Raji (cell line): ENCODE results near the gene OTOL1.

Source experiments
- POLR2A ChIP-seq: IDR thresholded peaks from 2 replicates; pipeline ENCODE4 v1.6.1; 2011; ENCODE audit warnings: low read depth, low read length, control low read depth; ENCODE audit not compliant: insufficient read depth

Gene OTOL1

GRCh38 chr3:161496508-161496907, at the start of gene OTOL1:
Gene OTOL1 (plus strand): TSS chr3:161496808. CDS start chr3:161496808, 0 bp downstream.
- no peak for TF ChIP-seq POLR2A

DNA sequence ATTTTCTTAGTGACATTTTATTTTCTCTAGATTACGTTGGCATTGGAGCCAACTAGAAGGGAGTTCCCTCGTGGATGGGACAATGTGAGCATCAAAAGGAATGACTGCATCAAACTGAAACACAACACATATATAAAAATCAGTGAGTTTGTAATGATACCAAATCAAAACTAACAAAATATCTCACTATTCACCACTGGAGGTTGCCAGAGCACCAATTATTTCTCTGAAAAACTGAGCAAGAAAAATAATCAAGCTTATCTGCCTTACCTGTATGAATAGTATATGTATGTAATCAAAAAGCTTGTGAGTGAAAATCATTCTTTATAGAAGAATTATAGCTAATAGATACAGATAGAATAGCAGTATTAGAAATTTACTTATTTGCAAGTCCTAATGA, 46.8 kb upstream of the OTOL1 start:
- no peak for TF ChIP-seq POLR2A

- no peak for TF ChIP-seq POLR2A
These were observed 44.4 kb upstream of the OTOL1 start for GRCh38 chr3:161452179-161452578.

- TF ChIP-seq POLR2A = no peak
These were observed 42.0 kb upstream of the OTOL1 start for GRCh38 chr3:161454615-161455014.

DNA sequence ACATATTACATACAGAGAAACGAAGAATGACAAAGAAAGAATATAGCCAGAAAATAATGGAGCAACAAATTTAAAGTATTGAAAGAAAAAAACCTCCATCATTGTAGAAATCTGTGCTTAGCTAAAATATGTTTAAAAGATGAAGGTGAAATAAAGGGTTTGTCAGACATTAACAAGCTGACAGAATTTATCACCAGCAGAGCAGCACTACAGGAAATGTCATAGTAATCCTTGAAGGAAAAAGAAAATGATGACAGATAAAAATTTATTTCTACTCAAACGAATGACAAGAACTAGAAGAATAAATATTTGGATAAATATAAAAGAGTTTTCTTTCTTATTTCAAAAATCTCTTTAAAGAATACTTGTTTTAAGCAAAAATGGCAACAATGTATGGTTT, 40.6 kb upstream of the OTOL1 start:
- no peak for TF ChIP-seq POLR2A

DNA sequence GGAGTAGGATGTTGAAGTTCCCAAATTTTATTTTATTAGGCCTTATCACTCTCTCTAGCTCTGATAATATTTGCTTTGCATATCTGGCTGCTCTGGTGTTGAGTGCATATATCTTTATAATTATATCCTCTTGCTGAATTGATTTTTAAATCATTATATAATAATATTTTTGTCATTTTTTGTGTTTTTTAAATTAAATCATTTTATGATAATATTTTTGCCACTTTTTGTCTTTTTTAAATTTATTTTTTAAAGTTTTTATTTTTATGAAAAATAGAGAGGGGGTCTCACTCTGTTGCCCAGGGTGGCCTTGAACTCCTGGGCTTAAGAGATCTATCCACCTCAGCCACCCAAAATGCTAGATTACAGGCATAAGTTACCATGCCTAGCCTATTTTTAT, 34.5 kb upstream of the OTOL1 start:
- no peak for TF ChIP-seq POLR2A

- TF ChIP-seq POLR2A = no peak
These were observed 25.4 kb upstream of the OTOL1 start for GRCh38 chr3:161471211-161471610.

DNA sequence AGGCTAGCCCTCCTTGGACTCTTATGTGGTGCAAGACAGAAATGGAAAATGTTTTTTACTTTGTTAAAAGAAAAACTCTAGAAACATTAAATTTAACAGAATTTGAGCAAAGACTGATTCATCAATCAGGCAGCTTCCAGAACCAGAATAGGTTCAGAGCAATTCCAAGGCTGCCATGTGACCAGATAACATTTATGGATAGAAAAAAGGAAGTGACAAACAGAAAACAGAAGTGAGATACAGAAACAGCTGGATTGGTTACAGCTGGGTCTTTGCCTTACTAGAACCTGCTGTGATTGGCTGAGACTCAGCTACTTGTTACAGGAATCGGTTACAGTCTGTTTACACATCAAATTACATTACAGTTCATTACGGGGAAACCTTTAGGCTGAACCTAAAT, 22.5 kb upstream of the OTOL1 start:
- TF ChIP-seq POLR2A = no peak

DNA sequence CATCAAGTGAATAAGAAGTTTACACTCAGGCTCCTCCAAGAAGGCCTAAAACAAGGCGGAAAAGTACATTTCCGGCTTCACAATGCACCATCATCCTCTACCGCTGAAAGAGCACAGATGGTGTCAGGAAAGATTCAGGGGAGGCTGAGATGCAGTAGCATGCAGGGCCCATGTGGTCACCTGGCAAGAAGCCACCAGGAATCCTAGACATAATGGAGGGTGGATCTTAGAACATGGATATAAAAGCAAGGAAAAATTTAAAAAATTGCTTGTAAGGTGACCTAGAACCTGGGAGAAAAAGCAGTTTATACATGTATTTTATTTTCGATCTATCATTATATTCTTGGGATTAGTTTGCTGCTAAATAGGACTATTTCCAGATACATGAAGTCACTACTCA, 21.9 kb upstream of the OTOL1 start:
- no peak for TF ChIP-seq POLR2A

DNA sequence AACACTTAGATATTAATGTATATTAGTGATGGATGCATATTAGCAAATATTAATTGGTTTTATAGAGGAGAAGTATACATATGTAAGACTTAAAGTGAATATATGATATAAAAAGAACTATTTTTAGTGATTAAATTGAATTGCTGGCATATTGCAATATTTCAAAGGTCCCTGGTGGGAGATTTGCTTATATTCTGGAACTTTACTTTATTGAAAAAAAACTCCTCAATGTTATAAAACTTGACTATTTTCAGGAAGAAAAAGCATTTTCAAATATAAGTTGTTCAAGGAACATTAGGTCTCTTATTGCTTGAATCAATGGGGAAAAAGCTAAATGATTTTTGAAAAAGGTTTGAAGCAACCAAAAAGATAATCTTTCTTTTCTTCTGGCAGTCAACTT, 21.4 kb upstream of the OTOL1 start:
- no peak for TF ChIP-seq POLR2A

GRCh38 chr3:161475905-161476304, 20.7 kb upstream of the OTOL1 start:
- no peak for TF ChIP-seq POLR2A

DNA sequence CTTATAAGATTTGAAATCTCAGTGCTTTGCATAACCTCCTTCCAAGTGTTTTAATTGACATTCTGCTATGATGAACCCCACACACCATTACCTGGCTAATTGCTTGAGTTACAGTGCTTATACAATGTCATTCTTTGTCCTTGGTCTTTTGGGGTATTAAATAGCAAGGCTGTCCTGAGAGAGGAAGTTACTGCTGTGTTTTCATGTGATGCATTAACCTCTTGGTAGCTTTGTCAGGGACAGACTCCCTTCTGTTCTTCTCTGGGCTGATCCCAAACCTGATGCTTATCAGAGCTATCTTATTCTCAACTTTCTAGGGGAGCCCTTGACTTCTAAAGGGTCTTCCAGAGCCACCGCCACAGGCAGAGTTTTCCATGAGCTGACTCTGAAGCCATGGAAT, 12.4 kb upstream of the OTOL1 start:
- TF ChIP-seq POLR2A = no peak

DNA sequence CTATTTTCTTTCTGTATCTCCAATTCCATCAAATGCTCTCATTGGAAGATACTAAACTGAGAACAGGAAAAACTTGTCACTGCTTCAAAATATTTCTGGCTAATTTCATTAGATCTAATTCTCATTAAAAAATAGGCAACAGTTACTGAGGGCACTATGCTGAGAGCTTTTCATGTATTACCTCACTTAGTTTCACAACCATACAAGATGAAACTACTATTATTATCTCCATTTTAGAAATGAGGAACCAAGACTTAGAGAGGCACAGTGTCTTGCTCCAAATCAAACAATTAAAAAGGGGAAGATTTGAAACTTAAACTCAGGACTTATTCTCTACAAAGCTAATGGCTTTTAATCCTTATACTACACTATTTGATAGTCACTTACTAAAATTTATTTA, 7.2 kb upstream of the OTOL1 start:
- no peak for TF ChIP-seq POLR2A

DNA sequence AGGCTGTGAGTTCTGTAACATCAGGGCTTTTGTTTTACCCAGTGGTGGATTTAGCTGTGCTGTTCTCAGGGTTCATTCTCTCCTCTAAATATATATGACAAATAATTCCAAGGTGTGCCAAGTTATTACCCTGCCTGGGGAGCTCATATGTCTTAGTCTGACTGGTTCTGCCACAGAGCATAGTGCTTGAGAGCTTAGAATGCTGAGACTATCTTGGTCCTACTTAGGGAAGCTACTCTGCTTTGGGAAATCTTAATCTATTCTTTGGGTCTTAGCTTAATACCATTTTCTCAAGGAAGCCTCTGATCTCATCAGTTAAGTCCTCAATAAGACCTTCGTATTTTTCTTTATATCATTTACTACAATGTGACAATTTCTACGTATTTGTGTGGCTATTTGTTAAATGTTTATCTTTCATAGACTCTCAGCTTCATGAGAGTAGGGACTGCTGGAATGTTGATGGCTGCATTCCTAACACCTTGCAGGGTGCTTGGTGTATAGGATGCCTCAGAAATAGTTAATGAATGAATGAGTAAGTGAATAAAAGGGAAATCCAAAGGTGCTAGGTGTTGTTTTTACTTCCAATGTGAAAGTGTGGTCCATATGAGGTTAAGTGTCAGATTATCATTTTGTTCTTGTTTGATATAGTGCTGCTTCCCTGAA, 1.8 kb downstream of the OTOL1 start:
- TF ChIP-seq POLR2A = no peak

GRCh38 chr3:161500068-161500796, 3.6 kb downstream of the OTOL1 start:
- TF ChIP-seq POLR2A = no peak

- TF ChIP-seq POLR2A = no peak
These were observed 6.7 kb downstream of the OTOL1 start for GRCh38 chr3:161503271-161503670.
